Esophagus muscularis mucosa (tissue), 3 donors: ENCODE measurements around the gene TTC9C.

Source experiments
- CTCF ChIP-seq, 3 experiments: fragments of 200-600 bp in 2 of 3; fragments of 450-650 bp in 1 of 3; sonication (generic) in 2 of 3; IDR thresholded peaks; one replicate each; pipeline ENCODE4 v1.5.1; 2017 to 2019; ENCODE audit warnings: antibody characterized with exemption in 3 of 3, mild to moderate bottlenecking in 2 of 3, moderate library complexity in 1 of 3
- POLR2A ChIP-seq: fragments of 450-650 bp; IDR thresholded peaks from one replicate; pipeline ENCODE4 v1.6.1; 2017; ENCODE audit warnings: antibody characterized with exemption, moderate library complexity, mild to moderate bottlenecking, low read depth

DNA sequence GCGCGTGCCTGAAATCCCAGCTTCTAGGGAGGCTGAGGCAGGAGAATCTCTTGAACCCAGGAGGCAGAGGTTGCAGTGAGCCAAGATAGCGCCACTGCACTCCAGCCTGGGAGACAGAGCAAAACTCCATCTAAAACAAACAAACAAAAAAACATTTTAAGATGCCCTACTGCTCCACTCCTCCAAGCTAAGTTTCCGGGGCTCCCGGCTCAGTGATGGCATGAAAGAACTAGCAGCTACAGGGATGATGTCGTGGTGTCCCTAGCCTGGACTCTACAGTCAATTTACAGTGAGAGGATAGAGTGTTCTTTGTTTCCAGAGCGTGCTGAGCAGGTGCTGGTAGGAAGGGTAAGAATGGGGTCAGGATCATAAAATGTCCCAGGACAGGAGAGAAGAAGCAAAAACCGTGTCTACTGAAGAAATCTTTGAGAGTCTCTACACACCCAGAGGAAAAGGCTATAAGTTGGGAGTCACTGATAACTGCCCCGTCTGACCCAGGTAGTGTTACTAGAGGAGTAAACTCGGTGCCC lies 26.9 kb downstream of the TTC9C start:
- TF ChIP-seq CTCF (IDR thresholded peaks at IDR 0.05) (no peak), POLR2A (no peak)
